HG02840 (cell line): ENCODE measurements around the gene PTGR2.
"Not testable (repeated sequence)": the region's sequence is repeated elsewhere in the genome, so short reads cannot be mapped to it uniquely, and the experiment has no call there.

Experiments used
- ATAC-seq: cut with Tn5 transposase; IDR thresholded peaks from one replicate; pipeline ENCODE4 v1.9.1; 2021; ENCODE audit warnings: mild to moderate bottlenecking, moderate library complexity, moderate number of reproducible peaks; ENCODE audit not compliant: unreplicated experiment, low FRiP score

The PTGR2 gene

GRCh38 chr14:73851567-73852382 lies at the start of gene PTGR2:
Gene PTGR2 (plus strand): TSS chr14:73851831. CDS start chr14:73858863, 7,032 bp downstream.
- ATAC-seq: peak; percentile 91

- ATAC-seq: no peak
Measured at GRCh38 chr14:73802431-73803188, 49.0 kb upstream of the PTGR2 start.

GRCh38 chr14:73804636-73805035 lies 47.0 kb upstream of the PTGR2 start:
- no peak for ATAC-seq

- ATAC-seq: no peak
Measured at GRCh38 chr14:73807457-73807856, 44.2 kb upstream of the PTGR2 start.

- no peak for ATAC-seq
Measured at GRCh38 chr14:73809391-73809790, 42.2 kb upstream of the PTGR2 start.

GRCh38 chr14:73810478-73811163 lies 41.0 kb upstream of the PTGR2 start:
- ATAC-seq: no peak

GRCh38 chr14:73811164-73811503 lies 40.5 kb upstream of the PTGR2 start:
- no peak for ATAC-seq

GRCh38 chr14:73814153-73814552 lies 37.5 kb upstream of the PTGR2 start:
- no peak for ATAC-seq

GRCh38 chr14:73815849-73816248 lies 35.8 kb upstream of the PTGR2 start:
- ATAC-seq: no peak

- no peak for ATAC-seq
Measured at GRCh38 chr14:73816393-73816816, 35.2 kb upstream of the PTGR2 start.

- ATAC-seq: no peak
Measured at GRCh38 chr14:73817020-73817655, 34.5 kb upstream of the PTGR2 start.

GRCh38 chr14:73818821-73819220 lies 32.8 kb upstream of the PTGR2 start:
- ATAC-seq: no peak

GRCh38 chr14:73820631-73821030 lies 31.0 kb upstream of the PTGR2 start:
- no peak for ATAC-seq

- ATAC-seq: no peak
Measured at GRCh38 chr14:73823339-73823885, 28.2 kb upstream of the PTGR2 start.

- ATAC-seq: no peak
Measured at GRCh38 chr14:73824127-73824526, 27.5 kb upstream of the PTGR2 start.

- no peak for ATAC-seq
Measured at GRCh38 chr14:73824536-73824935, 27.1 kb upstream of the PTGR2 start.

GRCh38 chr14:73825551-73826188 lies 26.0 kb upstream of the PTGR2 start:
- ATAC-seq: no peak

GRCh38 chr14:73827190-73827589 lies 24.4 kb upstream of the PTGR2 start:
- not testable (repeated sequence) for ATAC-seq

GRCh38 chr14:73829071-73829470 lies 22.6 kb upstream of the PTGR2 start:
- no peak for ATAC-seq
